PC-9 (cell line): ENCODE measurements around the gene IKBKE. TPM values are rescaled to one million over a fixed set of nuclear protein-coding genes. Genes with fewer than 3 reads are reported as not detected.

Experiments
- BruUV-seq: library from RNA; stranded (reverse); fragments of 400-500 nt; replicated peaks from 2 replicates; lab custom pipeline; 2021; lab: Mats Ljungman, UMichigan
- CTCF ChIA-PET: fragments of 300-600 bp; sonication (Branson Sonifier 250); formaldehyde crosslinking; loops from one replicate; lab custom pipeline; 2022; ENCODE audit warnings: antibody characterized with exemption; lab: Charles Lee
- POLR2A ChIA-PET: fragments of 300-600 bp; sonication (Branson Sonifier 250); formaldehyde crosslinking; loops from one replicate; lab custom pipeline; 2022; ENCODE audit warnings: antibody characterized with exemption; ENCODE audit not compliant: unreplicated experiment; lab: Charles Lee
- DNase-seq, 2 experiments: peaks; one replicate each; pipeline versions ENCODE4 v3.0.0 to v3.0.0-alpha.2; 2015 to 2022; ENCODE audit warnings: mixed read lengths in 1 of 2
- H2AFZ ChIP-seq: fragments of 200-600 bp; sonication (generic); 2 replicates; pipeline ENCODE4 v1.8.1; 2017; ENCODE audit warnings: antibody characterized with exemption
- H3F3A ChIP-seq: fragments of 200-600 bp; sonication (generic); 2 replicates; pipeline ENCODE4 v1.8.1; 2017; ENCODE audit warnings: antibody characterized with exemption, mild to moderate bottlenecking, low read depth; ENCODE audit not compliant: insufficient read depth
- H3K27ac ChIP-seq: fragments of 200-600 bp; sonication (generic); 2 replicates; pipeline ENCODE4 v1.6.1; 2016; ENCODE audit warnings: mixed run types
- H3K27me3 ChIP-seq: fragments of 200-600 bp; sonication (generic); 2 replicates; pipeline ENCODE4 v1.6.1; 2016; ENCODE audit warnings: low read depth, mixed run types; ENCODE audit not compliant: insufficient read depth
- H3K36me3 ChIP-seq: fragments of 200-600 bp; sonication (generic); 2 replicates; pipeline ENCODE4 v1.6.1; 2016; ENCODE audit warnings: low read depth, mixed run types
- H3K4me1 ChIP-seq: fragments of 200-600 bp; sonication (generic); replicated peaks from 2 replicates; pipeline ENCODE4 v1.6.1; 2016; ENCODE audit warnings: mixed run types; ENCODE audit not compliant: insufficient read depth
- H3K4me2 ChIP-seq: fragments of 200-600 bp; sonication (generic); 2 replicates; pipeline ENCODE4 v1.6.1; 2017; ENCODE audit warnings: mixed run types
- H3K4me3 ChIP-seq: fragments of 200-600 bp; sonication (generic); 2 replicates; pipeline ENCODE4 v1.6.1; 2016; ENCODE audit warnings: mixed run types
- H3K79me2 ChIP-seq: fragments of 200-600 bp; sonication (generic); 2 replicates; pipeline ENCODE4 v1.6.1; 2017; ENCODE audit warnings: low read depth, mixed run types
- H3K9me2 ChIP-seq: fragments of 200-600 bp; sonication (generic); 2 replicates; pipeline ENCODE4 v1.8.1; 2017; ENCODE audit warnings: mild to moderate bottlenecking; ENCODE audit not compliant: insufficient read depth
- H3K9me3 ChIP-seq: fragments of 200-600 bp; sonication (generic); 2 replicates; pipeline ENCODE4 v1.8.1; 2016; ENCODE audit warnings: low read depth; ENCODE audit not compliant: insufficient read depth
- H4K20me1 ChIP-seq: fragments of 200-600 bp; sonication (generic); 2 replicates; pipeline ENCODE4 v1.8.1; 2017; ENCODE audit not compliant: insufficient read depth
- CTCF ChIP-seq: fragments of 200-600 bp; sonication (generic); conservative IDR thresholded peaks from 2 replicates; pipeline ENCODE4 v1.6.1; 2017; ENCODE audit warnings: mixed run types, antibody characterized with exemption, mild to moderate bottlenecking, moderate library complexity
- EZH2 ChIP-seq: fragments of 200-600 bp; sonication (generic); IDR thresholded peaks from 2 replicates; pipeline ENCODE4 v1.8.0; 2017; ENCODE audit warnings: antibody characterized with exemption, low read depth
- intact Hi-C: fragments of 100-400 bp; cut with micrococcal nuclease; formaldehyde crosslinking; loops from one replicate; pipeline ENCODE4 v1.10.0; 2022; ENCODE audit not compliant: unreplicated experiment
- total RNA-seq: library from RNA; stranded (reverse); gene quantifications from 2 replicates; pipeline ENCODE4 v1.2.3, GENCODE V29; 2021

The IKBKE gene
- total RNA-seq, 1 experiment from 2014 or later, result 12.5 TPM

GRCh38 chr1:206512851-206513180 is 42.5 kb downstream of the IKBKE start:
- Histone ChIP-seq H3K4me2 (peak overlapping the region; percentile 79), H3K27ac (peak overlapping the region; percentile 87)

GRCh38 chr1:206513312-206514111 is 43.2 kb downstream of the IKBKE start:
- intact Hi-C loops, result loop anchor here (1.0 to 2.0 kb wide), 3 partner anchors 9 to 31 kb away; no protein-coding TSS in a partner anchor
- H3K9me3 ChIP-seq, result no peaks in the 10 kb centered on the region
- BruUV-seq, result no TSS peak
- H3K27me3 ChIP-seq, result no peaks in the 10 kb centered on the region
- POLR2A ChIA-PET, result interaction anchor here (0.6 kb wide), 1 partner anchor 99 kb away, joined by 4 read pairs; the partner anchor contains the start of gene EIF2D
- H3F3A ChIP-seq, result peaks cover 39% of the 10 kb centered on the region
- H3K4me3 ChIP-seq, result peak overlapping the region; percentile 42; the same call in 1 of the 2 replicates
- peaks cover 8% of the 10 kb centered on the region for H3K79me2 ChIP-seq
- H3K9me2 ChIP-seq, result no peaks in the 10 kb centered on the region
- H3K4me1 ChIP-seq, result peaks cover 64% of the 10 kb centered on the region
- CTCF ChIA-PET, result no interaction called here
- peak; percentile 89 to 92 for DNase-seq
- H3K27ac ChIP-seq, result peak overlapping the region; percentile 87
- peak overlapping the region; percentile 79 for H3K4me2 ChIP-seq
- H3K36me3 ChIP-seq, result no peaks in the 10 kb centered on the region
- TF ChIP-seq EZH2 (no peak), CTCF (no peak)
- no peaks in the 10 kb centered on the region for H4K20me1 ChIP-seq
- H2AFZ ChIP-seq, result no peak overlapping the region; the same call in 1 of the 2 replicates

More at GRCh38 chr1:206512851-206513180, 42.5 kb downstream of the IKBKE start:
- peak in 1 of 2 experiments; percentile 35 for DNase-seq
- H3K4me3 ChIP-seq, result peak overlapping the region; percentile 42; the same call in 1 of the 2 replicates
- H4K20me1 ChIP-seq, result no peaks in the 10 kb centered on the region
- intact Hi-C loops, result loop anchor here (1.0 to 2.0 kb wide), 3 partner anchors 9 to 32 kb away; no protein-coding TSS in a partner anchor
- peaks cover 39% of the 10 kb centered on the region for H3F3A ChIP-seq
- H3K9me3 ChIP-seq, result no peaks in the 10 kb centered on the region
- ChIA-PET POLR2A (no interaction called here), CTCF (no interaction called here)
- H3K36me3 ChIP-seq, result no peaks in the 10 kb centered on the region
- H3K4me1 ChIP-seq, result peaks cover 71% of the 10 kb centered on the region
- TSS peak; percentile 91 for BruUV-seq
- H3K27me3 ChIP-seq, result no peaks in the 10 kb centered on the region
- H2AFZ ChIP-seq, result no peak overlapping the region
- H3K9me2 ChIP-seq, result no peaks in the 10 kb centered on the region
- peaks cover 8% of the 10 kb centered on the region for H3K79me2 ChIP-seq
- TF ChIP-seq EZH2 (no peak), CTCF (0 out of 2 replicates have a peak, but pooled peaks have one; percentile 3)

- BruUV-seq, result no TSS peak
- peaks cover 39% of the 10 kb centered on the region for H3F3A ChIP-seq
- ChIA-PET POLR2A (no interaction called here), CTCF (no interaction called here)
- no peak overlapping the region for H2AFZ ChIP-seq
- H3K36me3 ChIP-seq, result no peaks in the 10 kb centered on the region
- H4K20me1 ChIP-seq, result no peaks in the 10 kb centered on the region
- no peak for DNase-seq
- H3K27ac ChIP-seq, result peak overlapping the region; percentile 87
- peaks cover 4% of the 10 kb centered on the region; the same call in 1 of the 2 replicates for H3K79me2 ChIP-seq
- no peaks in the 10 kb centered on the region for H3K9me2 ChIP-seq
- peaks cover 57% of the 10 kb centered on the region for H3K4me1 ChIP-seq
- no peaks in the 10 kb centered on the region for H3K9me3 ChIP-seq
- H3K4me3 ChIP-seq, result no peak overlapping the region
- intact Hi-C loops, result no loop called here
- H3K27me3 ChIP-seq, result no peaks in the 10 kb centered on the region
- peak overlapping the region; percentile 79 for H3K4me2 ChIP-seq
- TF ChIP-seq CTCF, result no peak
- TF ChIP-seq EZH2, result no peak
Observed at GRCh38 chr1:206514813-206515387, 44.6 kb downstream of the IKBKE start.
